Kasumi-1 (cell line): Measurements from ENCODE around the gene GAB4.
"Not testable (repeated sequence)": the region's sequence is repeated elsewhere in the genome, so short reads cannot be mapped to it uniquely, and the experiment has no call there.

Experiments used
- DNase-seq, 2 experiments: peaks; one replicate each; lab custom pipeline; 2025; lab: John Stamatoyannopoulos, UW

Gene GAB4, protein sequence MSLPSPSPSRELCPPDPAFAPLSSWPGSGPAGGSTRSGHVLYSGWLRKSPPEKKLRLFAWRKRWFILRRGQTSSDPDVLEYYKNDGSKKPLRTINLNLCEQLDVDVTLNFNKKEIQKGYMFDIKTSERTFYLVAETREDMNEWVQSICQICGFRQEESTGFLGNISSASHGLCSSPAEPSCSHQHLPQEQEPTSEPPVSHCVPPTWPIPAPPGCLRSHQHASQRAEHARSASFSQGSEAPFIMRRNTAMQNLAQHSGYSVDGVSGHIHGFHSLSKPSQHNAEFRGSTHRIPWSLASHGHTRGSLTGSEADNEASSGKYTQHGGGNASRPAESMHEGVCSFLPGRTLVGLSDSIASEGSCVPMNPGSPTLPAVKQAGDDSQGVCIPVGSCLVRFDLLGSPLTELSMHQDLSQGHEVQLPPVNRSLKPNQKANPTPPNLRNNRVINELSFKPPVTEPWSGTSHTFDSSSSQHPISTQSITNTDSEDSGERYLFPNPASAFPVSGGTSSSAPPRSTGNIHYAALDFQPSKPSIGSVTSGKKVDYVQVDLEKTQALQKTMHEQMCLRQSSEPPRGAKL

DNA sequence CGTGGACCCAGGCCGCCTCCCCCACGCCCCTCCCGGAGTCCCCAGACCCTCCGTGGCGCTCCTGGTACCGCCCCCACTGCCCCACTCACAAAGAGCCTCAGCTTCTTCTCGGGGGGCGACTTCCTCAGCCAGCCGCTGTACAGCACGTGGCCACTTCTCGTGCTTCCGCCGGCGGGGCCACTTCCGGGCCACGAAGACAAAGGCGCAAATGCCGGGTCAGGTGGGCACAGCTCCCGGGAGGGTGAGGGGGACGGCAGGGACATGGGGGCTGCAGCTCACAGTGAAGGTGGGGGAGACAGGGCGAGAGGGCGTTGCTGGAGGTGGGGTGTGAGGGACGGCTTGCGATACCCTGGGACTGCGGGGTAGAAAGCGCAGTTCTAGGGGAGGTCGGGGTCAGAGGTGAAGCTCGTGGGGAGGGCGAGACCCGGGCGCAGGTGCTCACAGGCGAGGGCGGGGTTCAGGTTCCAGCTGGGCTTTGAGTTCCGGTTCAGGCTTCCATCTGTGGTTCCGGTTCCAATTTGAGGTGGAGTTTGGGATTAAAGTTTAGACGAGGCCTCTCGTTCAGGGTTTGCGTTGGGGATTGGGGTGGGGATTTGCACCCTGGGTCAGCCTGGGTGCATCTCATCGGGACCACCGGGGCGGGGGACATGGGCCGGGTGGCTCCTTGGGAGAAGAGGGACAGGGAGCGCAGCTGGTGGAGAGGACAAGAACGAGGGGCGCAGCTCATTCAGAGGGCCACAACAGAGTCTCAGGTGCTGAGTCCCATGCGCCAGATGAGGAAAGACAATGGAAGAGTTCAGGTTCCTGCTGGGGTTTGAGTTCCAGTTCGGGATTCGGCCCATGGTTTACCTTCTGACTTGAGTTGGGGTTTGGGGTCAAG is at the start of gene GAB4:
Gene GAB4, minus strand, starts transcription at position 371 of the 880 bp plus-strand sequence. Its CDS starts 108 bp downstream, at position 263.
- no peak for DNase-seq

DNA sequence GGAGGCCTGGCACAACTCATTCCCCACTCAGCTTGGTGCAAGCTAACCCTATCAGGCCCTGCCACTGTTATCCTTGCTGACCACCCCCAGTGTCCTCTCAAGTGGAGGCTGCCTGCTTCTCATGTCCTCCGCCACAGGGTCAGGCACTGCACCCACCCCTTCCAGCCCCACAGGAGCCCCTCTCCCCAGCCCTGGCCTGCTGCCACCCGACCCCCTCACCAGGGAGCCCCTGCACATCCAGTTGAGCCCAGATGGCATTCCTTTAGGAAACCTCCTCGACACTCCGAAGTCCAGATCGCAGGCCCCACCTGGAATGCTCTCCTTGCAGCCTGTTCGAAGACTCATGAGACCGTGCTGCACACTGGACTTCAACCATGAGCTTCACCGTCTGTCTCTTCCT is 48.8 kb upstream of the GAB4 start:
- DNase-seq: no peak

DNA sequence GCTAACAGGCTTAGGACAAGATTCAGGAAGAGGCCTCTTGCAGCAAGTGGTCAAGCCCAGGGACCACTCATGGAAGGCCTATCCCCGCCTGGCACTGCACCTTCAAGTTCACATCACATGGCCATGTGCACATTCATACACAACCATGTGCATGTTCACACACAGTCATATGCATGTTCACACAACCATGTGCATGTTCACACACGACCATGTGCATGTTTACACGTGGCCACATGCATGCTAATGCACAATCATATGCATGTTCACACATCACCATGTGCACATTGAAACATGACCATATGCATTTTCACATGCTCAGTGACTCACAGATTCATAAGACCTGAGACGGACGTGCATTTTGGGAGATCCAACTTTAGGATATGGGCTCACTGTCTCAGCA is 48.0 kb upstream of the GAB4 start:
- DNase-seq: no peak

DNA sequence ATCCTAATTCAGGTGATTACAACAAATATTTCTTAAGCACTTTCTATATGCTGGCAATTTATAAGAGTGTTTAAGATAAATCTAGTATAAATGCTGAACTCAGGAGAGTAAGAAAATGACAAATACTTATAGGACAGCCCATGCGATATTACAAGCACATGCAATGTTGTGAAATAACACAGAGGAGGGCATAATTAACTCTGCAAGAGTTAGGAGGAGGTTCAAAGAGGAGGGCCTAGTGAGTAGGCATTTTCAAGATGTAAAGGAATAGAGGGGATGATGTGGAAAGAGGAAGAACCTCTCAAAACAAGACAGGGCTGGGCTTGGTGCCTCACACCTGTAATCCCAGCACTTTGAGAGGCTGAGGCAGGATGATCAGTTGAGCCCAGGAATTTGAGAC is 39.6 kb upstream of the GAB4 start:
- no peak for DNase-seq

DNA sequence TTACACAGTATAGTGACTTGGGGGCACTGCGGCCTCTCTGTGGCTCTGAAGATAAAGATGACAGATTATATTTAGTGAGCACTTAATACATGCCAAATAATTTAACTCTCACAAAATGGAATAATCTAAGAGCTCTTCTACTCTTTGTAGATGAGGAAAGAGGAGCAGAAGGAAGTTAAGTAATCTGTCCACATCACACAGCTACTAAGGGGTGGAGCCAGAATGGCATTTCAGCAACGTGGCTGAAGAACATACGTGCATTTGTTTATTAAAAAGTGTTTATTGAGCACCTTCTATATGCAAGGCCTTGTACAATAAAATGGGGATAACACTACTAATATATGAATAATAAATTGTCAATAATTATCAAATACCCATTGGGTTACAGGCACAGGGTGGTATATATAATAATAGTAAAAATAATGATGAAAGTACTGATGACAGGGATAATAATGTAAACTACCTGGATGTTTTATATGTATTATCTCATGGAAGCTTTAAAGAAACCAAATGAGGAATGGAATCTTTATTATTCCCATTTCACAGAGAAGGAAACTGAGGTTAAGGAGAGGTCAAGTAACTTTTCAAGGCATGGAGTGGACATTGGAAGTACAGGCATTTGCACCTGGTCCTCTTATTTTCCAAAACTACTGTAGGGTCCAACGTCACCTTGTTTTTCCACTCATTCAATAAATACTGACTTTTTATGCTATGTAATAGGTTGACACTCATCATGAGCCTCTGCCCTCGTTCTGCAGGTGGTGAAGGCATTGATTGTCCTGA is 38.7 kb upstream of the GAB4 start:
- no peak for DNase-seq

DNA sequence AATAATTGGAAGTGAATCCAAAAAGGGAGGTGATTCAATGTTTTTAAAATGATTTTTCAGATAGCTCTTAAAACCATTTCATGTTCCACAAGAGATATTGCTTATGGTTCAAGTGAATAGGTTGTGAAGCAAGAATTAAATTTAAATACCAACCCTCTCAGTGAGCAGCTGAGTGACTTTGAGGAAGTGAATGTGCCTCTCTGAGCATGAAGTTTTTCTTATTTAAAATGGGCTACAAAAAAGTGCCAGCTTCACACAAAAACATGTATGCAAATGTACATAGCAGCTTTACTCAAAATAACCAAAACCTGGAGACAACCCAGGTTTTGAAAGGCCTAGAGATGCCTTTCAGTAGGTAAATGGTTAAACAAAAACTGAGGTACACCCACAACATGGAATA is 35.5 kb upstream of the GAB4 start:
- DNase-seq: no peak

DNA sequence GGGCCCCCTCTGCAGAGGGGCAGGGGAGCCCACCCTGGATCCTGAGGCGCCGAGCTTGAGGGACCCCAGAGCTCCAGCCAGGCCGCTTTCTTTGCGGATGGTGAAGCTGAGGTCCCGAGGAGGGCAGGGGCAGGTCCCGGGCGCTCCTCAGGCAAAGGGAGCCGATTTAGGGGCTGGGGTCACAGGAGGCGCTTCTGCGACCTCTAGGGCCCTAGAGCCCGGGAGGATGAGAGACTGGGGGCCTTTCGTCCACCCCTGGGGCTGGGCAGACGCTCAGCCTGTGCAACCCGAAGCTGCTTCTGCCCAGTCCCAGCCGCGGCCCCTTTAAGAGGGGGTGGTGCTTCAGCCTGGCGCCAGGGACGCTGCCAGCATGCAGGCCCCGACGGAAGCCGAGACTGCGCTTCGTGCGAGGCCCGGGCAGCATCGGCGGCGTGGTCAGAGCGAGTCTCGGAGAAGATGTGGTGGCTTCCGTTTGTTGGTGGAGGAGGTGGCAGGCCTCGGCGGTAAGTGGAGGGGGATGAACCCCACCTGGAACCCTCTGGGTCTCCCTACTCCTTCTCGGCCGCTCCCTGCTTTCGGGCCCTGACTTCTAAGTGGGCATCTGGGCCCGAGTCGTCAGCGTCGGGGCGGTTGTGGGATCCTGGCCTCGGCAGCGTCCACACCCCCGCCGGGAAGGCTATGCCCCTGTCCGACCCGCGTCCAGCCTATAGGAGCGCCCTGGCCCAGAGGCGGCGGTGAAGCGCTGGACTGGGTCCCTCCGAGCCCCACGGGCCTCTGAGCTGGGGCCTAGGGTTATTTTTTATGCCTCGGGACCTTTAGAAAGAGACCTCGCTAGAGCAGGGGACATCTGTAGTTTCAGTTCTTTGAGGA is 29.1 kb upstream of the GAB4 start:
- not testable (repeated sequence) for DNase-seq

DNA sequence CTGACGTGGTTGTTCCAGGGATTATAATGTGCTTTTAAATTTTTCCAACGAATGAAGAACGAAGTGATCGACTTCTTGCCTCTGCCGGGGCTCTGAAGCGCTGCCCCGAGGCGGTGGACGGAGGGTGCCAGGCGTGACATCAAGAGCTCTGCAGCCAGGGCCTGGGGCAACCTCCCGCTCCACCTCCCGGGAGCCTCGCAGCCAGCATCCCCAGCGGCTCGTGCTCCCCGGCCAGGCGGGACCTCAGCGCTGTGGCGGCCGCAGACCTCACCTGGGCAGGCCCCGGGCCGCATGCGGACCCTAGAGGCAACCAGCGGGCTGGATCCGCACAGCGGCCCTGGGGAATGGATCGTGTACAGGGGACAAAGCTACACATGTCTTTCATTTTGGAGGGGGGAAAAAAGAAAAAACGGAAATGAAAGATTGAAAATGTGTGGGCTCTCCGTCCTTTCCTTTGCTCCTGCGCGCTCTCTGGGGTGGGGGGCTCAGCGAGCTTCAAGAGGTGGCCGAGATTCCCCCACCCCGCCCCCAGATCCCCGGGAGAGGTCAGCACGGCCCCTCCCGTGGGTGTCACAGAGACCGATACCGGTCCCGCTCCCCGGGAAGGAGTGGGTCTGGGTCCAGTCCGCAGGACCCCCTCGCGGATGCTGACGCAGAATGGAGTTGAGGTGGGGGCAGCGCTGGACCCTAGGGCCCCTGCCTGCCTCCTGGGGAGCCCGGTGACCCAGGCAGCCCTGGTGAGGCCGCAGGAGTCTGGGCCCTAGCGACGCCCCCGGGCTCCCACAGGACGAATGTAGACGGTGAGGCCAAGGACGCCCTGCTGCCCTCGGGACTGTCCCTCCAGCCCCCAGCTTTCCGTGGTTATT is 28.2 kb upstream of the GAB4 start:
- DNase-seq: not testable (repeated sequence)

DNA sequence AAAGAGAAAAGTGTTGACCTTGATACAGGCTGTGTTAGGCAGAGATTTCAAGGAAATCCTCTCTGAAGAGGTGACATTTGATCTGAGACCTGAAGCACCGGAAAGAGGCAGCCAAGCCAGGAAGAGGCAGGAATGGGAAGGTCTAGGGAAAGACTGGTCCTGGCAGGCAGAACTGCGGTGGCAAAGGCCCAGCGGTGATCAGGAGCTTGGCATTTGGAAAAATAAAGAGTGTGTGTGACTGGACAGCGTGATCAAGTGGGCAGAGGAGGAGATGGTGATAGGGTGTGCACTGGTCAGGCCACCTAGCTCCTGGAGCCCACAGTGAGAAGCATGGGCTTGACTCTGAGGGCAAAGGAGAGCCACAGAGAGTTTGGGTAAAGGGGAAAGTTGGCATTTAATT is 27.2 kb upstream of the GAB4 start:
- no peak for DNase-seq

DNA sequence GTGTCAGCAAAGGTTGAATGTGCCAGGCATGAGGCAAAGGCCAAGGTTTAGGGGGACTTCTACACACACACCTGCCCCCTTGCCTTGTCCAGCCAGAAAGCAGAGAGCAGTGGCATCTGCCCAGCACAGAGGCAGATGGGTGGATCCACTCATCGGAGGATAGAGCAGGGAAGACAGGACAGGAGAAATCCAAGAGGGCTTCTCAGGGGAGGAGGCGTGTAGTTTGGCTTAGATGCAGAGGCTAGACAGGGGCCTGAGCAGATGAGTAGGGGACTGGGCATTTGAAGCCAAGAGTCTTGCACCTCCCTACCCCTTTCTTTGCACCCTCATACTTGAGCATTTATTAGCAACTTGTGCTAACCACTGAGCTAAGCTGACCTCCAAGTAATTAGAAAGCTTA is 26.5 kb upstream of the GAB4 start:
- not testable (repeated sequence) for DNase-seq

DNA sequence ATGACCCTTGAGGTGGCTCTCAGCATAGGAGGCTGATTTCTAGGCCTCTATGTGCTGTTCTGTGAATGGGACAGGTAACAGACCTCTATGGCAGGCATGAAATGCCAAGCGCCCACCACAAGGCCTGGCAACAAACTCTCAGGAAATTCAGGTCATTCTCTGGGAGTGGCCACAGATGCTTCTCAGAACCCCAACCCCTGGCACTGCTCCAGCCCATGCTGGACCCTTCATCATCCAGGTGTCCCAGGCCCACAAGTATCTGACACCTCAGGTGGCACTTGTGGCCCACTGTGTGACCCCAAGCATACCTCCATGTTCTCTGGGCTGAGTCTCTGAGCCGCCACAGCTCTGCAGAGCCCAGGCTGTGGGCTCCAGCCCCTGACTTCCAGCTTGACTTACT is 24.3 kb upstream of the GAB4 start:
- DNase-seq: not testable (repeated sequence)

DNA sequence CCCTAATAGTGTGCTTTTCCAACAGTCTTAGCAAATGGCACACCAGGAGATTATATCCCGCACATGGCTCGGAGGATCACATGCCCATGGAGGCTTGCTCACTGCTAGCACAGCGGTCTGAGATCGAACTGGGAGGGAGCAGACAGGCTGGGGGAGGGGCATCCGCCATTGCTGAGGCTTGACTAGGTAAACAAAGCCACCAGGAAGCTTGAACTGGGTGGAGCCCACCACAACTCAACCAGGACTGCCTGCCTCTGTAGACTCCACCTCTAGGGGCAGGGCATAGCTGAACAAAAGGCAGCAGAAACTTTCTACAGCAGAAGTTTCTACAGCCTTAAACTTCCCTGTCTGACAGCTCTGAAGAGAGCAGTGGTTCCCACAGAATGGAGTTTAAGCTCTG is 16.4 kb upstream of the GAB4 start:
- DNase-seq: not testable (repeated sequence)

DNA sequence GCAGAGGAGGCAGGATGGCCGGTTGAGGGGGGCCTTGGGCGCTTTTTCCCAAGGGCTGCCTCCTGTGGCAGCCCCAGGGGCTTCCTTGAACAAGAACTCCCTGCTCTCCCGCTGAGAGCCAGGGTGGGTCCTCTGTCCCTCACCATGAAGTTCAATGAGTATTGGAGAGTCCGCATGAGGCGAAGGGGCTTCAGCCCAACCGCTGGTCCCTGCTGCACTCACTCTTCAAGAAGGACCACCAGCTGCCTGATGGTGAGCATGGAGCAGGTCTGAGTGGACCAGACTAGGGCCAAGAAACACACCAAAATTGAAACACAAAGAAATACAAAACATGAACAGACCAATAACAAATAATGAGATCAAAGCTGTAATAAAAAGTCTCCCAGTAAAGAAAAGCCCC is 7.5 kb upstream of the GAB4 start:
- not testable (repeated sequence) for DNase-seq

DNA sequence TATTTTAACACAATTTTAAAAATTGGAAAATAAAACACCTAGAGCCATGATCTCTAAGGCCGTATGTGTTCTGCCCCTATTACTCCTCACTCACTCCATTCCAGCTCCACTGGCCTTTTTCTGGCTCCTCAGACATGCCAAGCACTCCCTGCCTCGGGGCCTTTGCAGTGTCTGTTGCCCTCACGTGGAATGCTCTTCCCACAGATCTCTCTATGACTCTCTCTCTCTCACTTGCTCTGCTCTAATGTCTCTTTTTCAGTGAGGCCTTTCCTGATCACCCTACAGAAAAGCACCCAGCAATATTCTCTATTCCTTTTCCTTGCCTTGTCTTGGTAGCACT is 6.0 kb upstream of the GAB4 start:
- DNase-seq: not testable (repeated sequence)

DNA sequence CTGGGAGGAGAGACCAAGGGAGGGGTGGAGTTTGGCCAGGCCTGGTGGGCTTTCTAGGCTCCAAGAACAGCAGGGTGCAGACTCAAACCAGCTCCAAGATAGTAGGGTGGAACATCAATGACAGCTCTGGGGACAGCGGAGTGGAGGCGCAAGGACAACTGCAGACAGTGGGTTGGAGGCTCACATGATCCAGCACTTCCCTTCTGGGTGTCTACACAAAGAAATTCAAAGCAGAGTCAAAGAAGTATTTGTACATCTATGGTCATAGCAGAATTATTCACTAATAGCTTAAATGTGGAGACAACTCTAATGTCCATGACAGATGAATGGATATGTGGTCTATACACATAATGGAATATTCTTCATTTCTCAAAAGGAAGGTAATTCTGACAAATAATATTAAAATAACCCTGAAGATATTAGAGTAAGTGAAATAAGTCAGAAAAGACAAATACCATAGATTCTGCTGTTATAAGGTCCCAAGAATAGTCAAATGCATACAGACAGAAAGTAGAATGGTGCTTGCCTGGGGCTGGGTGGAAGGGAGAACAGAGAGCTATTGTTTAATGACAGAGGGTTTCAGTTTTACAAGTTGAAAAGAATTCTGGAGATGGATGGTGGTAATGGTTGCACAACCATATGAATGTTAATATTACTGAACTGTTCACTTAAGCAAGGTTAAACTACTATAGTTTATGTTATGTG is 5.5 kb upstream of the GAB4 start:
- DNase-seq: no peak

DNA sequence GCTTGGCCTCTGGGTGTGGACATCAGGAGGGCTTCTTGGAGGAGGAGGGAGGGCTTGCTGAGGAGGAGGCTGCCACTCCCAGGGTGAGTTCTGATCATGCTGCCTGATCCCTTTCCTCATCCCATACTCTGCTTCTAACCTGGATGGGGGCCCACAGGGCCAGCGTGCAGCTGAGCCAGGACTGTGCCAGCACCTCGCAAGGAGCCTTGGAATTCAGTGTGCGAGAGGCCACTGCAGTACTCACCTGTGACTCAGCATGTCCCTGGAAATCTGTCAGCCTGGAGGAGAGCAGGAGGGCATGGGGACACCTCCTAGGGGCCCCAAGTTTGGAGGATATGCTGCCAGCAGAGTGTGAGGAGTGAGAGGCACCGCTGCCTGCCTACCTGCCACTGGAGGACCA is 4.2 kb upstream of the GAB4 start:
- DNase-seq: no peak

DNA sequence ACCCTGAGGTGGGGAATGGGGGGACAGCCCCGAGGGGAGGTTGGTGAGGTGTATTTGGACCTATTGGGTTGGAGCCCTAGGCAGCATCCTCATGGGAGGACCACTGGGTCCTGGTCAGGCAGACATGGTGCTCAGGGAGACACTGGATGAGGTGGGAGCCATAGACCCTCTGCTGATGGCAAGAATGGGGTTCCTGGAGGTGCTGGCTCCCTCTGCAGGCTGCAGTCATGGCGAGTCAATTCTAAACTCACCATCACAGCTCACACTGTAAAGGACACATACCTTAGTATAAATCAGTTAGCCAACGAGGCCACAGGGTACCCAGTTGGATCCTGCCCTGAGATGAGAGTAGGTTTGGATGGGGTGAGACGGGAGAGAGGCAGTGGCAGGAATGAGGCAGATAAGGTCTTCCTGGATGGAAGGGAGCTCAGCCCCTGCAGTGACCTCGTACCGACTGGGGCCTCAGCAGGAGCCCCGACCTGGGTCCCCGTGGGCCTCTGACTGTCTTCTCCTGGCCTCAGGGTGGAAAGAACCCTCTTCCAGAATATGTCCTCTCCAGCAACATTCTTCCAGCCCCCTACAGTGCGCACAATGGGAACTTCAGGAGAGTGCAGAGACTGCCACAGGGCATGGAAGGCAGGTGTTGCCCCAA is 1.7 kb upstream of the GAB4 start:
- no peak for DNase-seq

DNA sequence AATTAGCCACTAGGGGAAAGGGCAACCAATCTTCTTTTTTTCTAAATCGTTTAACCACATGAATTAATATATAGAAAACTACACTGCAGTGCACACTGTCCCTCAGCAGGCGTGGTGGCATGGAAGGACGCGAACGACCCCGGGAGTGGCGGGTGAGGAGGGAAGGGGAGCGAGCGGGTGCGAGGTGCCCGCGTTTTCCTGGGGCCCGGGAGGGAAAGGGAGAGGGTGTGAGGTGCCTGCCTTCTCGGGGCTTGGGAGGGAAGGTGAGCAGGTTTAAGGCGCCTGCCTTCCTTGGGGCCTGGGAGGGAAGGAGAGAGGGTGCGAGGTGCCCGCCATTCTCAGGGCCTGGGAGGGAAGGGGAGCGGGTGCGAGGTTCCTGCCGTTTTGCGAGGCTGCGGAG is 765 bp downstream of the GAB4 start:
- no peak for DNase-seq

DNA sequence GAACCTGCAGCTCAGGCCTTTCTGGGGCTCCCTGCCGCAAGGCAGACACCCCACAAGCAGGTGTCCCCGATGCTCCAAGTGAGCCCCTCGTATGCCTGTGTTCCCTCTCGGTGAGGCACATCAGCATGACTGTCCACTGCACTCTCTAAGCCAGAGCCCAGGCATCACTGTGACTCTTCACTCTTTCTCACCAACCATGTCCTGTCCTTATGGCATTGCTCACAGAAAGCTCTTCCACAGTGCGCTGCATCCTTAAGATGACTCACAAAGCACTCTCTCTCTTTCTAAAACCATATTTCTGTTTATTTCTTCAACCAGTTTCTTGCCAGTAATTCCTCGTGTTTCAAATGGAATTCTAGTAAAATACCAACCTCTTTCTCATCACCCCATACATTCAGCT is 18.1 kb downstream of the GAB4 start:
- DNase-seq: no peak
